H9 (cell line): ENCODE measurements around the gene ANKRD11. TPM values are rescaled to one million over a fixed set of nuclear protein-coding genes. Genes with fewer than 3 reads are reported as not detected.

Experiments used
- DNase-seq: peaks from one replicate; pipeline ENCODE4 v3.0.0-alpha.2; 2017
- H2AFZ ChIP-seq: one replicate; pipeline ENCODE4 v1.6.1; 2013; ENCODE audit warnings: mild to moderate bottlenecking, low read length, control low read depth, moderate library complexity
- H2AK5ac ChIP-seq: 2 replicates; pipeline ENCODE4 v1.6.1; 2013; ENCODE audit warnings: low read length, control low read depth, mixed read lengths; ENCODE audit not compliant: insufficient read length
- H2BK120ac ChIP-seq: one replicate; pipeline ENCODE4 v1.6.1; 2013; ENCODE audit warnings: low read depth, mild to moderate bottlenecking, low read length, control low read depth, inconsistent platforms; ENCODE audit not compliant: poor library complexity, severe bottlenecking
- H2BK12ac ChIP-seq: 2 replicates; pipeline ENCODE4 v1.6.1; 2013; ENCODE audit warnings: low read length, control low read depth, mixed read lengths, low read depth; ENCODE audit not compliant: insufficient read length
- H2BK15ac ChIP-seq: 2 replicates; pipeline ENCODE4 v1.6.1; 2013; ENCODE audit warnings: low read depth, low read length, control low read depth
- H2BK20ac ChIP-seq: one replicate; pipeline ENCODE4 v1.6.1; 2013; ENCODE audit warnings: low read depth, mild to moderate bottlenecking, low read length, control low read depth, inconsistent platforms; ENCODE audit not compliant: poor library complexity, severe bottlenecking
- H2BK5ac ChIP-seq: 2 replicates; pipeline ENCODE4 v1.6.1; 2013; ENCODE audit warnings: low read length, control low read depth, mixed read lengths; ENCODE audit not compliant: insufficient read length
- H3K14ac ChIP-seq: 2 replicates; pipeline ENCODE4 v1.6.1; 2013; ENCODE audit warnings: low read length, control low read depth; ENCODE audit not compliant: insufficient read depth
- H3K18ac ChIP-seq: 2 replicates; pipeline ENCODE4 v1.6.1; 2013; ENCODE audit warnings: low read depth, mild to moderate bottlenecking, mixed read lengths, low read length, control low read depth; ENCODE audit not compliant: insufficient read length
- H3K23ac ChIP-seq: 2 replicates; pipeline ENCODE4 v1.6.1; 2013; ENCODE audit warnings: low read length, control low read depth, mixed read lengths, low read depth; ENCODE audit not compliant: insufficient read length
- H3K23me2 ChIP-seq: 2 replicates; pipeline ENCODE4 v1.6.1; 2013; ENCODE audit warnings: low read depth, mild to moderate bottlenecking, mixed read lengths, low read length, control low read depth; ENCODE audit not compliant: insufficient read length, poor library complexity, severe bottlenecking
- H3K27ac ChIP-seq: 2 replicates; pipeline ENCODE4 v1.5.1; 2013; ENCODE audit warnings: low read length, control low read depth, mixed read lengths, low read depth; ENCODE audit not compliant: insufficient read length
- H3K27me3 ChIP-seq: 2 replicates; pipeline ENCODE4 v1.6.1; 2013; ENCODE audit warnings: low read length, control low read depth, inconsistent platforms; ENCODE audit not compliant: insufficient read depth
- H3K4ac ChIP-seq: 2 replicates; pipeline ENCODE4 v1.6.1; 2013; ENCODE audit warnings: low read depth, mild to moderate bottlenecking, control low read depth, inconsistent platforms, low read length, moderate library complexity
- H3K4me1 ChIP-seq: 2 replicates; pipeline ENCODE4 v1.6.1; 2013; ENCODE audit warnings: low read length, control low read depth, inconsistent platforms; ENCODE audit not compliant: insufficient read depth
- H3K4me2 ChIP-seq: 2 replicates; pipeline ENCODE4 v1.6.1; 2013; ENCODE audit warnings: low read length, control low read depth, mixed read lengths; ENCODE audit not compliant: insufficient read length, insufficient read depth
- H3K56ac ChIP-seq: 2 replicates; pipeline ENCODE4 v1.6.1; 2013; ENCODE audit warnings: low read depth, mild to moderate bottlenecking, mixed read lengths, low read length, control low read depth; ENCODE audit not compliant: insufficient read length
- H3K79me1 ChIP-seq: 2 replicates; pipeline ENCODE4 v1.6.1; 2013; ENCODE audit warnings: low read depth, mild to moderate bottlenecking, moderate library complexity, low read length, control low read depth, inconsistent platforms; ENCODE audit not compliant: insufficient read depth, poor library complexity, severe bottlenecking
- H3K79me2 ChIP-seq: 2 replicates; pipeline ENCODE4 v1.6.1; 2013; ENCODE audit warnings: low read length, control low read depth, inconsistent platforms; ENCODE audit not compliant: insufficient read depth
- H3K9ac ChIP-seq: 2 replicates; pipeline ENCODE4 v1.6.1; 2013; ENCODE audit warnings: low read length, control low read depth, mixed read lengths; ENCODE audit not compliant: insufficient read length; ENCODE audit errors: extremely low read depth
- H3K9me3 ChIP-seq: one replicate; pipeline ENCODE4 v1.6.1; 2013; ENCODE audit warnings: low read depth, low read length, inconsistent platforms; ENCODE audit not compliant: control insufficient read depth
- H3T11ph ChIP-seq: one replicate; pipeline ENCODE4 v1.6.1; 2013; ENCODE audit warnings: mild to moderate bottlenecking, low read length, control low read depth, inconsistent platforms
- H4K20me1 ChIP-seq: one replicate; pipeline ENCODE4 v1.6.1; 2013; ENCODE audit not compliant: control insufficient read depth, insufficient read length, insufficient read depth
- H4K5ac ChIP-seq: 2 replicates; pipeline ENCODE4 v1.6.1; 2013; ENCODE audit warnings: low read depth, mild to moderate bottlenecking, mixed read lengths, low read length, control low read depth; ENCODE audit not compliant: insufficient read length
- H4K8ac ChIP-seq: replicated peaks from 2 replicates; pipeline ENCODE4 v1.6.1; 2013; ENCODE audit warnings: low read length, control low read depth, mixed read lengths, low read depth; ENCODE audit not compliant: insufficient read length
- H4K91ac ChIP-seq: 2 replicates; pipeline ENCODE4 v1.6.1; 2013; ENCODE audit warnings: low read depth, mild to moderate bottlenecking, moderate library complexity, mixed read lengths, low read length, control low read depth; ENCODE audit not compliant: insufficient read length
- H3K27ac Mint-ChIP-seq, 3 experiments: 2 replicates in 2 of 3; 3 replicates in 1 of 3; pipeline ENCODE4 v1.8.0; 2020 to 2021; ENCODE audit warnings: mixed read lengths in 3 of 3, mild to moderate bottlenecking in 1 of 3, moderate library complexity in 1 of 3
- H3K27me3 Mint-ChIP-seq: 2 replicates; pipeline ENCODE4 v1.8.0; 2021; ENCODE audit warnings: low read depth, mild to moderate bottlenecking, moderate library complexity, mixed read lengths
- H3K36me3 Mint-ChIP-seq, 3 experiments: 2 replicates in 2 of 3; 3 replicates in 1 of 3; pipeline ENCODE4 v1.8.0; 2020 to 2021; ENCODE audit warnings: low read depth in 3 of 3, mixed read lengths in 3 of 3; ENCODE audit not compliant: insufficient read depth in 1 of 3
- H3K4me1 Mint-ChIP-seq, 2 experiments: 2 replicates each; pipeline ENCODE4 v1.8.0; 2020; ENCODE audit warnings: mixed read lengths in 2 of 2
- H3K4me3 Mint-ChIP-seq, 2 experiments: 2 replicates in 1 of 2; 3 replicates in 1 of 2; pipeline ENCODE4 v1.8.0; 2020 to 2021; ENCODE audit warnings: mild to moderate bottlenecking in 2 of 2, mixed read lengths in 2 of 2, moderate library complexity in 1 of 2
- H3K9me3 Mint-ChIP-seq, 2 experiments: 2 replicates in 1 of 2; 3 replicates in 1 of 2; pipeline ENCODE4 v1.8.0; 2020; ENCODE audit warnings: mild to moderate bottlenecking in 2 of 2, mixed read lengths in 2 of 2, moderate library complexity in 1 of 2
- WGBS: extraction: QIAGEN DNeasy Blood & Tissue Kit; methylation state at CpG from one replicate; pipeline ENCODE4 v1.1.7; 2013; ENCODE audit warnings: missing lambda C conversion rate, low lambda C conversion rate, mixed read lengths; ENCODE audit not compliant: insufficient read length; ENCODE audit errors: extremely low coverage; 5-methylcytosine and 5-hydroxymethylcytosine counted together
- total RNA-seq: library from RNA; stranded (reverse); gene quantifications from 2 replicates; pipeline ENCODE4 v1.2.1, GENCODE V29; 2021
- TF ChIP-seq, protein P1 (sequence below): fragments of 200-600 bp; sonication (generic); conservative IDR thresholded peaks from 3 replicates; pipeline ENCODE4 v1.8.0; 2021; ENCODE audit warnings: antibody characterized with exemption, mild to moderate bottlenecking

Gene ANKRD11
- total RNA-seq, 1 experiment from 2014 or later, result 181 TPM

GRCh38 chr16:89277049-89277448, 213.3 kb downstream of the ANKRD11 start:
- Histone ChIP-seq H3K4me1 (no peaks in the 10 kb centered on the region), H2AK5ac (no peak overlapping the region), H3K79me1 (peaks cover 3% of the 10 kb centered on the region), H3K4ac (no peak overlapping the region), H2BK120ac (no peak overlapping the region), H3K9ac (no peak overlapping the region), H2BK15ac (no peak overlapping the region), H3K14ac (no peak overlapping the region), H3K27me3 (no peaks in the 10 kb centered on the region), H3K4me2 (no peak overlapping the region), H4K5ac (no peak overlapping the region), H3K27ac (no peak overlapping the region), H3K79me2 (no peaks in the 10 kb centered on the region; the same call in 1 of the 2 replicates), H4K8ac (no peak overlapping the region), H3K9me3 (no peaks in the 10 kb centered on the region), H2AFZ (no peak overlapping the region), H3K18ac (no peak overlapping the region), H3K56ac (no peak overlapping the region), H3K23me2 (no peaks in the 10 kb centered on the region), H3K23ac (no peak overlapping the region), H2BK5ac (no peak overlapping the region), H2BK20ac (no peak overlapping the region), H4K91ac (no peak overlapping the region), H4K20me1 (no peaks in the 10 kb centered on the region), H3T11ph (no peak overlapping the region), H2BK12ac (no peak overlapping the region)
- Mint-ChIP-seq H3K27me3 (no peaks in the 10 kb centered on the region), H3K9me3 (no peaks in the 10 kb centered on the region), H3K27ac (peak overlapping the region in 2 of 3 experiments; percentile 52 to 59; a peak in 3 of 7 replicates), H3K36me3 (peaks cover 23 to 69% (median 69%) of the 10 kb centered on the region in 3 experiments), H3K4me1 (no peaks in the 10 kb centered on the region), H3K4me3 (no peak overlapping the region)
- TF ChIP-seq, protein P1, sequence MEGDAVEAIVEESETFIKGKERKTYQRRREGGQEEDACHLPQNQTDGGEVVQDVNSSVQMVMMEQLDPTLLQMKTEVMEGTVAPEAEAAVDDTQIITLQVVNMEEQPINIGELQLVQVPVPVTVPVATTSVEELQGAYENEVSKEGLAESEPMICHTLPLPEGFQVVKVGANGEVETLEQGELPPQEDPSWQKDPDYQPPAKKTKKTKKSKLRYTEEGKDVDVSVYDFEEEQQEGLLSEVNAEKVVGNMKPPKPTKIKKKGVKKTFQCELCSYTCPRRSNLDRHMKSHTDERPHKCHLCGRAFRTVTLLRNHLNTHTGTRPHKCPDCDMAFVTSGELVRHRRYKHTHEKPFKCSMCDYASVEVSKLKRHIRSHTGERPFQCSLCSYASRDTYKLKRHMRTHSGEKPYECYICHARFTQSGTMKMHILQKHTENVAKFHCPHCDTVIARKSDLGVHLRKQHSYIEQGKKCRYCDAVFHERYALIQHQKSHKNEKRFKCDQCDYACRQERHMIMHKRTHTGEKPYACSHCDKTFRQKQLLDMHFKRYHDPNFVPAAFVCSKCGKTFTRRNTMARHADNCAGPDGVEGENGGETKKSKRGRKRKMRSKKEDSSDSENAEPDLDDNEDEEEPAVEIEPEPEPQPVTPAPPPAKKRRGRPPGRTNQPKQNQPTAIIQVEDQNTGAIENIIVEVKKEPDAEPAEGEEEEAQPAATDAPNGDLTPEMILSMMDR, result no peak
- DNase-seq, result no peak
- no CpG with 5 or more reads among the region's 9 CpGs for WGBS
